Activated naive CD4-positive, alpha-beta T cell treated with anti-CD3 and anti-CD28 coated beads for 36 hours (primary cell): Measurements from ENCODE around the gene KIF18A. TPM values are rescaled to one million over a fixed set of nuclear protein-coding genes. Genes with fewer than 3 reads are reported as not detected.

ENCODE experiments used
- CTCF ChIA-PET: fragments of 350-600 bp; sonication (Branson Sonifier 250); formaldehyde crosslinking; loops from one replicate; lab custom pipeline; 2021; ENCODE audit warnings: antibody characterized with exemption; lab: Charles Lee
- DNase-seq: peaks from one replicate; pipeline ENCODE4 v3.0.0-alpha.2; 2020
- H3K27ac Mint-ChIP-seq: one replicate; pipeline ENCODE4 v1.8.0; 2021; ENCODE audit warnings: mild to moderate bottlenecking, mixed read lengths
- H3K27me3 Mint-ChIP-seq: one replicate; pipeline ENCODE4 v1.8.0; 2021; ENCODE audit warnings: low read depth, mixed read lengths
- H3K36me3 Mint-ChIP-seq: one replicate; pipeline ENCODE4 v1.8.0; 2021; ENCODE audit warnings: low read depth, mixed read lengths
- H3K4me1 Mint-ChIP-seq: one replicate; pipeline ENCODE4 v1.8.0; 2021; ENCODE audit warnings: low read depth, mixed read lengths
- H3K4me3 Mint-ChIP-seq: one replicate; pipeline ENCODE4 v1.8.0; 2021; ENCODE audit warnings: mild to moderate bottlenecking, moderate library complexity, mixed read lengths
- H3K9me3 Mint-ChIP-seq: one replicate; pipeline ENCODE4 v1.8.0; 2021; ENCODE audit warnings: mixed read lengths
- intact Hi-C: fragments of 100-400 bp; cut with micrococcal nuclease; formaldehyde crosslinking; loops from one replicate; pipeline ENCODE4 v1.15.1; 2023
- total RNA-seq, 2 experiments: library from RNA; stranded (reverse); gene quantifications; one replicate each; pipeline ENCODE4 v1.2.3, GENCODE V29; 2021

Gene KIF18A
- total RNA-seq, 2 experiments from 2014 or later = 34.7 to 36.5 TPM

DNA sequence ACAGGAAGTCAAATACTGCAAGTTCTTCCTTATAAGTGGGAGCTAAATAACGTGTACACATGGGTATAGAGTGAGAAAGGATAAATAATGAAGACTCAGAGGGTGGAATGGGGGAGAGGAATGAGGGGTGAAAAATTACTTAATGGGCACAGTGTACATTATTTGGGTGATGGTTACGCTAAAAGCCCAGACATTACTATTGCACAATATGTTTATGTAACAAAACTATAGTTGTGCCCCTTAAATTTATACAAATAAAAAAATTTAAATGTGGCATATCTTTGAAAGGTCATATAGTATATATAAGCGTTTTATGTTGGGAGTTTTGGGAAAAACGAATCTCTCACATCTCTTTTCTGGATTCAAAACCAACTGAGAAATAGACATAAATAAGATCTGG, 96.1 kb downstream of the KIF18A start:
- Mint-ChIP-seq H3K4me1 (no peaks in the 10 kb centered on the region), H3K27ac (no peak overlapping the region), H3K4me3 (no peak overlapping the region), H3K27me3 (no peaks in the 10 kb centered on the region), H3K9me3 (no peaks in the 10 kb centered on the region), H3K36me3 (no peaks in the 10 kb centered on the region)
- CTCF ChIA-PET = no interaction called here
- DNase-seq = no peak
- intact Hi-C loops = no loop called here

DNA sequence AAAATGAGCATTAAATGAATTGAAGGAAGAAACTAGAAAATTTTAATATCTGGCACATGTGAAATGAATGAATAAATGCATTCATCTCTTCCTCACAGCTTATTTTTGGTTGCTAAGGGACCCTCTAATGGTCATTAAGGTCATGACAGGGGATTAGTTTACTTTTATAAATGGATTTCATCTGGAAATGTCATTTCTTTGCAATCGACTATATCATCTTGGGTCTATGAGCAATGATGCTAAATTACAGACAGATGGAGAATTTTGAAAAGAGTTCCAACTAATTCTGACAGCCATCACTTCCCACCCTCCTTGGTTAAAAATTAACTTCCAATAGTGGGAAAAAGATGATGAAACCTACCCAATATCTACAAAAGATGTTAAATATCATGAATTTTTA, 98.0 kb downstream of the KIF18A start:
- Mint-ChIP-seq H3K36me3 (no peaks in the 10 kb centered on the region), H3K27me3 (no peaks in the 10 kb centered on the region), H3K9me3 (no peaks in the 10 kb centered on the region), H3K4me1 (no peaks in the 10 kb centered on the region), H3K27ac (no peak overlapping the region), H3K4me3 (no peak overlapping the region)
- intact Hi-C loops = no loop called here
- CTCF ChIA-PET = no interaction called here
- no peak for DNase-seq

DNA sequence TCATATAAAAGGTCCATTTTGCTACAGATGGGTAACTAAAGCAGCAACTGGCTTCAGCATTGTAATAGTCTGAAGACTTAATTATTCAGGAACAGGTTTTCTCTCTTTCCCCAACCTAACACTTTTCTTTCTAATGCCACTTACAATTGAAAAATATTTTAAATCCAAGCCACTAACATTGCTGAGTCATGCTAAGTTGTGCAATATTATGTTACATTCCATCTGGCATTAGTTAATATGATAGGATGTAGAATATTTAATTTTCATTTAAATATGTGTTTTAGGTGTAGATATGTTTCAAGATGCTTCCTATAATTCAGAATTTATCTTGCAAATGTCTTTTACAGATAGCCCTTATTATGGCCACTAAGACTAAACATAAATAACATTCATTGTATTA, 98.6 kb downstream of the KIF18A start:
- Mint-ChIP-seq H3K27me3 (no peaks in the 10 kb centered on the region), H3K36me3 (no peaks in the 10 kb centered on the region), H3K4me1 (no peaks in the 10 kb centered on the region), H3K9me3 (no peaks in the 10 kb centered on the region), H3K27ac (no peak overlapping the region), H3K4me3 (no peak overlapping the region)
- DNase-seq = no peak
- CTCF ChIA-PET = no interaction called here
- intact Hi-C loops = no loop called here

DNA sequence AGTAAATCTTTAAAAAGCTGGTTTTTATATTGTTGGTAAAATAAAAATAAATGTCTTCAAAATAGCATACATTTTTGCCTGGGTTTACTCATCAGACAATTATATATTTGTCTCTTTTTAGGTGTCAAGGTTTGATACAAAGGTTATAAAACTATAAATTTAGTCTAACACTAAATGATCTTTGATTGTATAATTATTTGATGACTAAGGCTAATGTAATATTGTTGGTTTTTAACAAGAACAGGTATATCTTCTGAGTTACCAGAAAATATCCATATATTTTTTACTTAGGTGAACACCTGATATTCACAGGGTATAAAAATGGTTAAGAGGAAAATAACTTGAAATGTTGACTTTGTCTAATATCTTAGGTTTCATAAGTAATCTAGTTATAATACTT, 104.3 kb downstream of the KIF18A start:
- CTCF ChIA-PET = no interaction called here
- no peak for DNase-seq
- no peak overlapping the region for H3K27ac Mint-ChIP-seq
- peaks cover 5% of the 10 kb centered on the region for H3K36me3 Mint-ChIP-seq
- no peak overlapping the region for H3K4me3 Mint-ChIP-seq
- H3K4me1 Mint-ChIP-seq = no peaks in the 10 kb centered on the region
- no peaks in the 10 kb centered on the region for H3K27me3 Mint-ChIP-seq
- H3K9me3 Mint-ChIP-seq = peaks cover 19% of the 10 kb centered on the region
- intact Hi-C loops = no loop called here

DNA sequence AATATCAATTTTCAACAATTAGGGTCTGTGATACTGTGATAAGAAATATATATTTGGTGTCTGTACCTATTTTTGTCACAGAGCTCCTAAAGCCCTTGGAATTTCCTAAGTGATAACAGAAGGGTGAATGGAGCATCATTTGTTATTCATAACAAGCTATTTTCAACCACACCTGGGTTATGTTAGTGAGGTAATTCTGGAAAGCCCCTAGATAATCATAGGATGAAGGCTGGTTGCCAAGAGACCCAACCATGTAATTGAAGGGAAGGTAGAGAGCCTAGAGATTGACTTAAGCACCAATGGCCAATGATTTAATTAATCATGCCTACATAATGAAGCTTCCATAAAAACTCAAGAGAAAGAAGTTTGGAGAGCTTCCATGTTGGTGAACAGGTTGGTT, 109.4 kb downstream of the KIF18A start:
- Mint-ChIP-seq H3K4me1 (no peaks in the 10 kb centered on the region), H3K4me3 (no peak overlapping the region), H3K27me3 (no peaks in the 10 kb centered on the region), H3K36me3 (peaks cover 5% of the 10 kb centered on the region), H3K9me3 (peaks cover 19% of the 10 kb centered on the region), H3K27ac (no peak overlapping the region)
- intact Hi-C loops = no loop called here
- no peak for DNase-seq
- CTCF ChIA-PET = no interaction called here

DNA sequence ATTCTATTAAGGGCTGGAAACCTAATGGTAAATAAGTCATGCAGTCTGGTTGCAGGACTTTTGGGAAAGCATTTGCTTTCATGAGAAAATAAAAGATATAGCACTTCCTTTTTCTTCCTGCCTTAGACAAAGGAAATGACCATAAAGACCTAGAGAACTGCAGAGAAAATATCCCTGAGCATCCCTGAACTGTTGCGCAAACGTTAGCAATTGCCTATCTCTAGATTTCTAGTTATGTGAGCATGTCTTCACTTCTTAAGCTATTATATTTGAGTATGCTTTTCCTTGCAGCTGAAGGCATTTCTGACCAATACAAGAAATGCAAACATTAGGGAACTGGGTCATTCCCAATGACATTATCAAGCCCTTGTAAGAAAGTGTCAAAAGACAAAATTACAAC, 110.6 kb downstream of the KIF18A start:
- H3K27ac Mint-ChIP-seq = no peak overlapping the region
- CTCF ChIA-PET = no interaction called here
- H3K9me3 Mint-ChIP-seq = peaks cover 12% of the 10 kb centered on the region
- no peaks in the 10 kb centered on the region for H3K27me3 Mint-ChIP-seq
- intact Hi-C loops = no loop called here
- H3K36me3 Mint-ChIP-seq = no peaks in the 10 kb centered on the region
- no peaks in the 10 kb centered on the region for H3K4me1 Mint-ChIP-seq
- no peak overlapping the region for H3K4me3 Mint-ChIP-seq
- no peak for DNase-seq

DNA sequence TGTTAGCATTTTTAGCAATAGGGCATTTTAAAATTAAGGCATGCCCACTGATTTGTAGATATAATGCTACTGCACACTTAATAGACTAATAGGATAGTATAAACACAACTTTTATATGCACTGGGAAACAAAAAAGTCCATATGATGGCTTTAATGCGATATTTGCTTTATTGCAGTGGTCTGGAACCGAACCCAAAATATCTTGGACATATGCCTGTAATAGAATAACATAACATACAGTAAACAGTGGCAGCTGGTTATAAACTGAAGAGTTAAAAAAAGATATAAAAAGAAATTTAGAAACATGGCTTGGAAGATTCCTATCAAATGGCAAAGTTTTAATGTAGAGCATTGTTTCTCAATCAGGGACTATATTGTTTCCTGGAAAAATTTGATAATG, 111.9 kb downstream of the KIF18A start:
- no peaks in the 10 kb centered on the region for H3K36me3 Mint-ChIP-seq
- no peak overlapping the region for H3K4me3 Mint-ChIP-seq
- H3K9me3 Mint-ChIP-seq = peaks cover 3% of the 10 kb centered on the region
- no peak for DNase-seq
- no peaks in the 10 kb centered on the region for H3K27me3 Mint-ChIP-seq
- H3K27ac Mint-ChIP-seq = no peak overlapping the region
- intact Hi-C loops = no loop called here
- CTCF ChIA-PET = no interaction called here
- no peaks in the 10 kb centered on the region for H3K4me1 Mint-ChIP-seq

DNA sequence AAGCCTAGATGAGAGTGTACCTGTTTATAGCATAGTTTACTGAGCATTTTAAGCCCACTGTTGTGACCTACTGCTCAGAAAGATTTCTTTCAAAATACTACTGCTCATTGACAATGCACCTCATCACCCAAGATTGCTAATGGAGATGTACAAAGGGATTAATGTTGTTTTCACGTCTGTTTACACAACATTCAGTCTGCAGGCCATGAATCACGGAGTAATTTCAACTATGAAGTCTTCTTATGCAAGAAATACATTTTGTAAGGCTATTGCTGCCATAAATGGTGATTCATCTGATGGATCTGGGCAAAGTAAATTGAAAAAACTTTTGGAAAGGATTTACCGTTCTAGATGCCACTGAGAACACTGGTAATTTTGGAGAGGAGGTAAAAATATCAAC, 112.9 kb downstream of the KIF18A start:
- Mint-ChIP-seq H3K4me1 (no peaks in the 10 kb centered on the region), H3K27me3 (no peaks in the 10 kb centered on the region), H3K4me3 (no peak overlapping the region), H3K27ac (no peak overlapping the region), H3K9me3 (peaks cover 3% of the 10 kb centered on the region), H3K36me3 (no peaks in the 10 kb centered on the region)
- CTCF ChIA-PET = no interaction called here
- intact Hi-C loops = no loop called here
- no peak for DNase-seq

DNA sequence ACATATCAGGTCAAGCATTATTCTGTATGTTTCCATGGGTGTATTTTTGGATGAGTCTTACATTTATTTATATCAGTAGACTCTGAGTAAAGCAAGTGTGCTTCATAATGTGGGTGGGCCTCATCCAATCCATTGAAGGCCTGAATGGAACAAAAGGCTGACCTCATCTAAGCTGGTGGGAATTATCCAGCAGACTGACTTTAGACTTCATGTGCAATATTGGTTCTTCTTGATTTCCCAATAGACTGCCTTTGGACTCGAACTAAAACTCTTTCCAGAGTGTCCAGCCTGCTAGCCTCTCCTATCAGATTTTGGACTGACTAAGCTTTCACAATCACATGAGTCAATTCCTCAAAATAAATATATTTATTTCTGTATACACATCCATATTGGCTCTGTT, 116.2 kb downstream of the KIF18A start:
- no peaks in the 10 kb centered on the region for H3K27me3 Mint-ChIP-seq
- no peaks in the 10 kb centered on the region for H3K36me3 Mint-ChIP-seq
- no peaks in the 10 kb centered on the region for H3K9me3 Mint-ChIP-seq
- no peak overlapping the region for H3K27ac Mint-ChIP-seq
- CTCF ChIA-PET = no interaction called here
- no peak for DNase-seq
- intact Hi-C loops = no loop called here
- peaks cover 4% of the 10 kb centered on the region for H3K4me1 Mint-ChIP-seq
- H3K4me3 Mint-ChIP-seq = no peak overlapping the region

DNA sequence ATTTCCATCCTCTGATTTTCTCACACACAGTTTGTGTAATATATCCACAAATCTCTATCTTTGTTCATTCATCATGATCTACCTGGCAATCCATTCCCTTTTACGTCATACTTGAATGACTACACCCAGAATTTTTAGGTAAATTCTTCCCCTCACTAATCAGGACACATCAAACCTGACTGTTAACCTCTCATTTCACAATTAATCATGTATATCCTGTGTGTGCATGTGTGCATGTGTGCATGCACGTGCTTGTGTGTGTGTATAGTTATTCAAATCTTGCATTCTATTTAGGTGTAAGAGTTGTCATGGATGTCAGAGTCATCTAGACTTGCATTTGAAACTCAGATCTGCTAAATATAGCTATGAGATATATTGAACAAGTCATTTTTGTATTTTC, 130.4 kb downstream of the KIF18A start:
- Mint-ChIP-seq H3K4me3 (no peak overlapping the region), H3K27ac (no peak overlapping the region), H3K36me3 (no peaks in the 10 kb centered on the region), H3K9me3 (no peaks in the 10 kb centered on the region), H3K4me1 (no peaks in the 10 kb centered on the region), H3K27me3 (peaks cover 3% of the 10 kb centered on the region)
- intact Hi-C loops = no loop called here
- CTCF ChIA-PET = no interaction called here
- DNase-seq = no peak

DNA sequence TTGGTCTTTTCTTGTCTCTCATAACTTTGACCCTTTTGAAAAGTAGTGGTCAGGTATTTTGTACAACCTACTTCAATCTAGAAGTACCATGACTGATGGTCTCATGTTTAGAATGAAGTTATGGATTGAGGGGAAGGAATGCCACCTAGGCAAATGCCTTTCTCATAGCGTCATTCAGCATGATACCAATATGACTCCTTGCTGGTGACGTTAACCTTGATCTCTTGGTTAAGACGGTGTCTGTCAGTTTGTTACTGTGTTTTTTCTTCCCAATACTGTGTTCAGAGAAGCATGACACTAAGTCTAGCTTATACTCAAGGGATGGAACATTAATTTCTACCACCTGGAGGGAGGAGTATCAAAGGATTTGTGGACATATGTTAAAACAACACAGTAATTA, 130.9 kb downstream of the KIF18A start:
- intact Hi-C loops = no loop called here
- H3K36me3 Mint-ChIP-seq = no peaks in the 10 kb centered on the region
- CTCF ChIA-PET = no interaction called here
- DNase-seq = no peak
- H3K27me3 Mint-ChIP-seq = peaks cover 3% of the 10 kb centered on the region
- H3K4me3 Mint-ChIP-seq = no peak overlapping the region
- no peaks in the 10 kb centered on the region for H3K4me1 Mint-ChIP-seq
- H3K27ac Mint-ChIP-seq = no peak overlapping the region
- no peaks in the 10 kb centered on the region for H3K9me3 Mint-ChIP-seq

DNA sequence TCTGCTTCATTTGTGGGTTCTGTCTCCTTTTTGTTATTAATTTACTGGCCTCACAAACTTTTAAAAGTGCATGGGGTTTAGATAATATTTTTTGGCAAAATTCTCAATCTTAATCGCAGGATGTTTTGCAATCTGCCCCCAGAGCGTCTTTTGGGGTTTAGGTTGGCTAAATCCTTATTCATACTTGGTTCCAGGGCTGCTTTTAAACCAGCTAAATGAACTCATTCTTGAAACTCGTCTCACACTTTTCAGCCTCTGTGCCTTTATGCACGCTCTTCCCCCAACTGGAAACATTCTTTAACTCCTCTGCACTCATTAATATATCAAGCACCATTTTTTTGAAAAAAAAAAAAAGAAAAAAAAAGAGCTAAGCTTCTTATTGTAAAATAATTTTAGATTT, 131.7 kb downstream of the KIF18A start:
- Mint-ChIP-seq H3K9me3 (no peaks in the 10 kb centered on the region), H3K27ac (no peak overlapping the region), H3K27me3 (peaks cover 4% of the 10 kb centered on the region), H3K4me3 (no peak overlapping the region), H3K36me3 (no peaks in the 10 kb centered on the region), H3K4me1 (no peaks in the 10 kb centered on the region)
- CTCF ChIA-PET = no interaction called here
- no peak for DNase-seq
- intact Hi-C loops = no loop called here

DNA sequence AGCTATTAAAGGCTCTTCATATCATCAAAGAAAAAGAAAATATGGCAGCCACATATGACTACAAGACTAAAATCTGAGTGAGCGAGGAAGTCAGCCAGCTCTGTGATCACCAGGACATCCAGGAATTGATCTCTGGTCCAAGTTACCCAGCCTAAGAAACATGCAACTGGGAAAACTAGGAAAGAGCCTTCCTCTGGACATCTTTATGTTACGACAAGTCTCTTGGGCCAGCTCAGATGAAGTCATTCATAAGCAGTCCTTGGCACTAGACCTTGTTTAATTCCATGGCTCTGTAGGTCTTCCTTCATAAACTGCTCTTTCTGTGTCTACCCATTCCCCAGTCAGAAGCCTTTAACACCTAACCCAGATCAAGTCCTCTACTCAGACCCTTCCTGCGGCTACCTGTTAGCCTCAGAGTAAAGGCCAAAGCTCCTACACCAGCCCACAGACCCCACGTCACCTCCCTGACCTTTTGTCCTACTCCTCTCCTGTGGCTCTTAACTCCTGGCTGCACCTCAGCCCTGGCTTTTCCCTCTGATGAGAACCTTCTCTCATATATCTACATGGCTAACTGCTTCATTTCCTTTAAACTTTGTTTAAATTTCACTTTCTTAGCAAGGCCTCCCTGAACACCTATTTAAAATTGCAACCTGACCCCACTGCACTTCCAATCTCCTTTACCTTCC, 134.0 kb downstream of the KIF18A start:
- Mint-ChIP-seq H3K27me3 (peaks cover 3% of the 10 kb centered on the region), H3K27ac (no peak overlapping the region), H3K9me3 (no peaks in the 10 kb centered on the region), H3K4me1 (no peaks in the 10 kb centered on the region), H3K4me3 (no peak overlapping the region), H3K36me3 (no peaks in the 10 kb centered on the region)
- no peak for DNase-seq
- intact Hi-C loops = no loop called here
- CTCF ChIA-PET = interaction anchor here (0.7 kb wide), 2 partner anchors 41 to 557 kb away, joined by 3 read pairs; no protein-coding TSS in a partner anchor
